Measurements from ENCODE around the gene POLL.

GRCh38 chr10:101567165-101568006, 20.7 kb downstream of the POLL start:
- TF ChIP-seq CTCF (IDR thresholded peaks at IDR 0.05) (no peak), POLR2A (IDR thresholded peaks at IDR 0.05) (no peak)

Data from testis (tissue), 2 donors.